K562 (cell line): Measurements from ENCODE around the gene EIF3I. TPM values are rescaled to one million over a fixed set of nuclear protein-coding genes. Genes with fewer than 3 reads are reported as not detected.

Experiments used
- CHD7 ChIP-seq: fragments of 200-600 bp; sonication (generic); IDR thresholded peaks from one replicate; pipeline ENCODE4 v1.6.1; 2012; ENCODE audit warnings: mild to moderate bottlenecking, low read depth, low read length, inconsistent platforms
- DMBX1 ChIP-seq: fragments of 250-450 bp; sonication (Bioruptor Pico); IDR thresholded peaks from 2 replicates; pipeline ENCODE4 v1.8.0; 2022; ENCODE audit warnings: inconsistent platforms, mild to moderate bottlenecking, moderate library complexity, borderline replicate concordance
- POLR2A ChIP-seq: fragments of 450-650 bp; conservative IDR thresholded peaks from 2 replicates; pipeline ENCODE4 v1.6.1; 2016
- ZBTB26 ChIP-seq: fragments of 450-650 bp; formaldehyde crosslinking; IDR thresholded peaks from 2 replicates; pipeline ENCODE4 v1.4.0; 2022; ENCODE audit warnings: missing genetic modification characterization
- ZFP1 ChIP-seq: fragments of 450-650 bp; formaldehyde crosslinking; IDR thresholded peaks from 2 replicates; pipeline ENCODE4 v1.4.0; 2020; ENCODE audit warnings: mild to moderate bottlenecking, mixed read lengths
- polyA plus RNA-seq, 8 experiments: library from polyadenylated mRNA; depleted of rRNA in 4 of 8; stranded (reverse) in 5 of 8; unstranded in 3 of 8; fragments of >200 nt; fragmentation: Nextera tagmentation in 2 of 8; fragmentation: Illumina TruSeq in 1 of 8; extraction: Ambion mirVana in 2 of 8; extraction: Trizol in 1 of 8; gene quantifications; 2 replicates each; pipeline versions ENCODE4 v1.2.1 to v1.2.3, GENCODE V29; 2011 to 2014; ENCODE audit warnings: inconsistent platforms in 1 of 8, missing spikeins in 1 of 8
- total RNA-seq, 7 experiments: library from RNA; depleted of rRNA in 6 of 7; stranded (reverse); fragments of >200 nt in 6 of 7; fragmentation: Illumina TruSeq in 2 of 7; extraction: Trizol in 2 of 7; gene quantifications; 2 replicates each; pipeline versions ENCODE4 v1.2.1 to v1.2.3, GENCODE V29; 2011 to 2021; ENCODE audit warnings: low replicate concordance in 1 of 7

EIF3I gene
- total and polyA plus RNA-seq, 9 of the 15 experiments (the other 6 are each of a cell fraction or from before 2014, with no cell fraction given), result 414 to 1,526 (median 635) TPM

GRCh38 chr1:32200226-32201010 is 21.8 kb upstream of the EIF3I start, which contains the start of gene CCDC28B (continued):
- TF ChIP-seq CHD7 (no peak), DMBX1 (no peak), ZBTB26 (CRISPR knock-in tag) (0 out of 2 replicates have a peak, but pooled peaks have one; percentile 61), ZFP1 (no peak), POLR2A (peak; percentile 38; the same call in 1 of the 2 replicates)
- TF ChIP-seq, all 486 proteins: peak for 120
